ENCODE data around the gene GPC5. TPM values are rescaled to one million over a fixed set of nuclear protein-coding genes. Genes with fewer than 3 reads are reported as not detected.

The GPC5 gene
- total RNA-seq, 1 donor from 2014 or later = 0.07 TPM

- TF ChIP-seq EZH2phosphoT487 (IDR thresholded peaks at IDR 0.05) (no peak), CTCF (IDR thresholded peaks at IDR 0.05) (no peak), EZH2 (IDR thresholded peaks at IDR 0.05) (no peak)
- Mint-ChIP-seq H3K36me3 (no peaks in the 10 kb centered on the region), H3K27ac (no peak overlapping the region), H3K4me1 (no peaks in the 10 kb centered on the region), H3K4me3 (no peak overlapping the region), H3K27me3 (ENCODE audit: insufficient read depth, low read depth) (no peaks in the 10 kb centered on the region), H3K9me3 (no peaks in the 10 kb centered on the region)
- no peak overlapping the region for H3K4me2 ChIP-seq
- no peak overlapping the region for H2AFZ ChIP-seq (replicated peaks)
- H3K4me1 ChIP-seq = no peaks in the 10 kb centered on the region
- no peak overlapping the region for H3K4me3 ChIP-seq
- no peaks in the 10 kb centered on the region for H3F3A ChIP-seq (ENCODE audit: low read depth)
- H3K27ac ChIP-seq = no peak overlapping the region
- H3K36me3 ChIP-seq = no peaks in the 10 kb centered on the region
- no peaks in the 10 kb centered on the region for H3K79me2 ChIP-seq (ENCODE audit: low read depth)
- no peaks in the 10 kb centered on the region for H3K27me3 ChIP-seq
- no peak for DNase-seq (ENCODE audit: low spot score)
- H4K20me1 ChIP-seq (ENCODE audit: low read depth) = no peaks in the 10 kb centered on the region
- no peaks in the 10 kb centered on the region for H3K9me3 ChIP-seq (ENCODE audit: low read depth)
- no peak overlapping the region for H3K9ac ChIP-seq
Measured at GRCh38 chr13:91593456-91593855, 195.0 kb downstream of the GPC5 start.

DNA sequence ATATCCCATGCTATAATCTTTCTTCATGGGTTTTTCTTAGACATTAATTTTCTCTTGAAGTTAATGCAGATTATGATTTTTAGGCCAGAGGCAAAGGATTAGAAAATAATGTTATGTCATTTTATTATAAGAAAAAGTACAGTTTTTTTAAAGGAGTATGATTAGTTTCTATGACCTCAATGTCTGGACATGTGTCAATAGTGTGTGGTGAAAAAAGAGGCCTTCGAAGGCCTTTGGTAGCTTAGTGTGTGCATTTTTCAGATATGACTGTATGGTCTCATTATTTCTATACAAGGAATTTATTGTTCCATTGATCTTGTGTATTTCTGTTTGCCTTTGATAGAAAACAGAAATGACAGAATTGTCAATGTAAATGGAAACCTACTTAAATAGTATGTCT, 195.6 kb downstream of the GPC5 start:
- Histone ChIP-seq H3K9me3 (ENCODE audit: low read depth) (no peaks in the 10 kb centered on the region), H3K79me2 (ENCODE audit: low read depth) (no peaks in the 10 kb centered on the region), H3K9ac (no peak overlapping the region), H3K4me2 (no peak overlapping the region), H3F3A (ENCODE audit: low read depth) (no peaks in the 10 kb centered on the region), H3K4me1 (no peaks in the 10 kb centered on the region), H3K36me3 (no peaks in the 10 kb centered on the region), H4K20me1 (ENCODE audit: low read depth) (no peaks in the 10 kb centered on the region), H3K27me3 (no peaks in the 10 kb centered on the region), H3K4me3 (no peak overlapping the region), H2AFZ (replicated peaks) (no peak overlapping the region), H3K27ac (no peak overlapping the region)
- Mint-ChIP-seq H3K4me1 (no peaks in the 10 kb centered on the region), H3K27me3 (ENCODE audit: insufficient read depth, low read depth) (no peaks in the 10 kb centered on the region), H3K4me3 (no peak overlapping the region), H3K36me3 (no peaks in the 10 kb centered on the region), H3K27ac (no peak overlapping the region), H3K9me3 (no peaks in the 10 kb centered on the region)
- no peak for DNase-seq (ENCODE audit: low spot score)
- TF ChIP-seq EZH2phosphoT487 (IDR thresholded peaks at IDR 0.05) (no peak), CTCF (IDR thresholded peaks at IDR 0.05) (no peak), EZH2 (IDR thresholded peaks at IDR 0.05) (no peak)

DNA sequence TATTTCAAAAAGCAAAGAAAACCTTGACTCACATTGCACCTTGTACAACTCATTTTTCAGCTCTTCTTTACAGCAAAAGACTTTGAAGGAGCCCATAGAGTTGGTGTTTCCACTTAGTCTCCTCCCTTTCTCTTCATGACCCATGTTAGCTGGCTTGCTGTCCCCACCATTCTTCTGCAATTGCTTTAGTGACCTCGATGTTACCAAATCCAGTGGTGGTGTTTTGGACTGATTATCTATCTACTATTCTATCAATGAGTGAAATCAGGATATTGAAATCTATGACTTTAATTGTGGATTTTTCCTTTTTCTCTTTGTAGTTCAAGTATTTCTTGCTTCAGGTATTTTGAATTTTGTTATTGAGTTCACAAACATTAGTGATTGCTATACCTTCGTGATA, 197.3 kb downstream of the GPC5 start:
- Histone ChIP-seq H3K36me3 (no peaks in the 10 kb centered on the region), H3F3A (ENCODE audit: low read depth) (no peaks in the 10 kb centered on the region), H3K27ac (no peak overlapping the region), H3K4me1 (no peaks in the 10 kb centered on the region), H3K27me3 (no peaks in the 10 kb centered on the region), H4K20me1 (ENCODE audit: low read depth) (no peaks in the 10 kb centered on the region), H2AFZ (replicated peaks) (no peak overlapping the region), H3K4me2 (no peak overlapping the region), H3K9me3 (ENCODE audit: low read depth) (no peaks in the 10 kb centered on the region), H3K4me3 (no peak overlapping the region), H3K79me2 (ENCODE audit: low read depth) (no peaks in the 10 kb centered on the region), H3K9ac (no peak overlapping the region)
- Mint-ChIP-seq H3K4me3 (no peak overlapping the region), H3K4me1 (no peaks in the 10 kb centered on the region), H3K27me3 (ENCODE audit: insufficient read depth, low read depth) (no peaks in the 10 kb centered on the region), H3K36me3 (no peaks in the 10 kb centered on the region), H3K9me3 (no peaks in the 10 kb centered on the region), H3K27ac (no peak overlapping the region)
- no peak for DNase-seq (ENCODE audit: low spot score)
- TF ChIP-seq EZH2phosphoT487 (IDR thresholded peaks at IDR 0.05) (no peak), CTCF (IDR thresholded peaks at IDR 0.05) (no peak), EZH2 (IDR thresholded peaks at IDR 0.05) (no peak)

DNA sequence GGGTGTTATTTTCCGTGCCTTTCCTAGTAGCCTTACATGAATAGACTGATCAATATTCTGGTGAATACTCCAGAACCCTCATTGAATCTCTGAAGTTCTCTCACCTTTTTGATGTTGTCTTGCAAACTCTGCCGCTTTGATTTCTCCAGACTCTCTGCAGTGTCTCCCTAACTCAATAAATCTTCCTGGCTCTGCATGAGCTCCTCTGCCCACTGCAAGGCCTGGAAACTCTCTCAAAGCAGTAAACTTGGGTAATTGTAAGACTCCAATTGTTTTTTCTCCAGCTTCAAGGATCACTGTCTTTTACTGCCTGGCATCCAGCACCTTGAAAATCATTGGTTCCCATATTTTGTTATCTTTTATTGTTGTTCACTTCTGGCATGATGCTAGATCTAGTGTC, 198.4 kb downstream of the GPC5 start:
- Histone ChIP-seq H3K27ac (no peak overlapping the region), H3K9ac (no peak overlapping the region), H2AFZ (replicated peaks) (peak overlapping the region; percentile 4), H3K36me3 (no peaks in the 10 kb centered on the region), H3K4me2 (no peak overlapping the region), H3F3A (ENCODE audit: low read depth) (no peaks in the 10 kb centered on the region), H3K4me3 (no peak overlapping the region), H3K4me1 (no peaks in the 10 kb centered on the region), H3K9me3 (ENCODE audit: low read depth) (no peaks in the 10 kb centered on the region), H4K20me1 (ENCODE audit: low read depth) (no peaks in the 10 kb centered on the region), H3K79me2 (ENCODE audit: low read depth) (no peaks in the 10 kb centered on the region), H3K27me3 (no peaks in the 10 kb centered on the region)
- TF ChIP-seq CTCF (IDR thresholded peaks at IDR 0.05) (no peak), EZH2 (IDR thresholded peaks at IDR 0.05) (no peak), EZH2phosphoT487 (IDR thresholded peaks at IDR 0.05) (no peak)
- Mint-ChIP-seq H3K9me3 (no peaks in the 10 kb centered on the region), H3K4me1 (no peaks in the 10 kb centered on the region), H3K36me3 (no peaks in the 10 kb centered on the region), H3K27me3 (ENCODE audit: insufficient read depth, low read depth) (no peaks in the 10 kb centered on the region), H3K27ac (no peak overlapping the region), H3K4me3 (no peak overlapping the region)
- DNase-seq (ENCODE audit: low spot score) = no peak
